RCC 7860 (cell line): ENCODE results near the gene UPK1B.
"Not testable (repeated sequence)": the region's sequence is repeated elsewhere in the genome, so short reads cannot be mapped to it uniquely, and the experiment has no call there.

Experiments used
- DNase-seq: peaks from one replicate; pipeline ENCODE4 v3.0.0-alpha.2; 2015; ENCODE audit warnings: low spot score
- FAIRE-seq: peaks from 2 replicates; lab custom pipeline; 2012; peaks lifted over from hg19 to GRCh38; lab: Jason Lieb, UNC

UPK1B gene

DNA sequence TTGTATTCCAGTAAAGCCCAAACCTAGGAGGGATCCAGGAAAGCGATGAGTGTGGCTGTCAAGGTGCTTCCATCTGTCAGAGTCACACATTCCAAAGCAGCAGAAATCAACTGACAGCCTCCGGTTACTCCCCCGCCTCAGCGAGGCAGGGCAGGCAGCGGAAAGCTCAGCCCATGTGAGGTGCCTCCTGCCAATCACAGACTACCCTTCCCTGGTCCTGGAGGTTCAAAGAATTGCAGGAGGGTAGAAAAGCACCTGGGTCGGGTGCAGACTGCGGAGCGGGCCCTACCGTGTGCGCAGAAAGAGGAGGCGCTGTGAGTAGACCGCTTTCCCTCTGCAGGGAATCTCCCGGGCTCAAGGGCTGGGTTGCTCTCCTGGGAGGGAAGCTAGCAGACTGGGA is at the start of gene UPK1B:
UPK1B (plus strand) TSS at position 274 of the 400 bp plus-strand sequence. CDS start 13,144 bp downstream, outside the sequence.
- peak; percentile 49 for DNase-seq
- FAIRE-seq = no peak

DNA sequence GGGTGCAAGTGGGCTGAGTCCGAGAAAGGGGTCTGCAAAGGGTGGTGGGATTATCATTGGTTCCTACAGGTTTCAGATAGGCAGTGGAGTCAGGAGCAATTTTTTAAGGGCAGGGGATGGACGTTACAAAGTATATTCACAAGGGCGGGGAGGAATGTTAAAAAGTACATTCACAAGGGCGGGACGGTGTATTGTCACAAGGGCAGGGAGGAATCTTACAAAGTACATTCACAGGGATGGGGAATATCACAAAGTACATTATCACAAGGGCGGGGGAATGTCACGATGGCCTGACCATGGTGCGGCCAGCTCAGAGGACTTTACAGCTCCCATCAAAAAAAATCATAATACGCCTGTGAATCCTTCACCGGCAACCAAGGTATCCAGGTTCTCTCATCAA is 48.1 kb upstream of the UPK1B start:
- FAIRE-seq = no peak

DNA sequence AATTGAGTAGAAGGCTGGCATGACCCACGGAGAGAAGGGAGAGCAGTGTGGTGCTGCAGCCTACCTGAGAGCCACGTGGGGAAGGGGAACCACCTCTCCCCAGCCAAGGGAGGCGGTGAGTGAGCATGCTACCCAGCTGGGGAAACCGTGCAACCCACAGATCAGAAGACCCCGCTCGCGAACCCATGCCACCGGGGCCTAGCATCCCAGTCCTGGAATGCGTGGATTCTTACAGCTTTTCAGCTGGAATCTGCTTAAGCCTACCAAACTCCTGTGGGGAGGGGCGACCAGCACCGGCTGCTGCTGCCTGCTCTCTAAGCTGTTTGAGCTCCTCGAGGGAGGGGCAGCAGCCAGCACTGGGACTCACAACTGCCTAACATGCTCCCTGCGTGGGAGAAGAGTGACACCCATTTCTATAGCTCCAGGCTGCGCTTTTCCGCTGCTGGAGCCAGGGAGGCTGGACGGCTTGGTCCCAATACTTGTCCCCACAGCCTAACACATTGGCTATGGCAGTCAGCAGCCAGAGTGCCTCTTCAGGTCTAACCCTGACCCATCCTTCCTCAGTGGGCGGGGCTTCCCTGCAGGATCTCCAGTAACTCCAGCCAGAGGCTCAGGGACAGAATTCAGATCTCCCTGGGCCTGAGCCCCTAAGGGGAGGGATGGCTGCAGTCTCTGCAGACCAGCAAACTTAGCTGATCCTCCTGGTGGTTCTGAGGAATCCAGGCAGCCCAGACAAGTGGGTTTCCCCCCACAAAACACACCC is 47.5 kb upstream of the UPK1B start:
- DNase-seq (no peak), FAIRE-seq (no peak)

More for the DNA sequence above, 48.1 kb upstream of the UPK1B start:
- no peak for DNase-seq

DNA sequence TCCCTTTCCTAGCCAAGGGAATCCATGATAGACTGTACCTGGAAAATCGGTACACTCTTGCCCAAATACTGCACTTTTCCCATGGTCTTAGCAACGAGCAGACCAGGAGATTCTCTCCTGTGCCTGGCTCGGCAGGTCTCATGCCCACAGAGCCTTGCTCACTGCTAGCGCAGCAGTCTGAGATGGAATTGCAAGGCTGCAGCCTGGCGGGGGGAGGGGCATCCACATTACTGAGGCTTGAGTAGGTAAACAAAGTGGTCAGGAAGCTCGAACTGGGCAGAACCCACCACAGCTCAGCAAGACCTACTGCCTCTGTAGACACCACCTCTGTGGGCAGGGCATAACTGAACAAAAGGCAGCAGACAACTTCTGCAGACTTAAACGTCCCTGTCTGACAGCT is 43.1 kb upstream of the UPK1B start:
- FAIRE-seq, DNase-seq: not testable (repeated sequence)

DNA sequence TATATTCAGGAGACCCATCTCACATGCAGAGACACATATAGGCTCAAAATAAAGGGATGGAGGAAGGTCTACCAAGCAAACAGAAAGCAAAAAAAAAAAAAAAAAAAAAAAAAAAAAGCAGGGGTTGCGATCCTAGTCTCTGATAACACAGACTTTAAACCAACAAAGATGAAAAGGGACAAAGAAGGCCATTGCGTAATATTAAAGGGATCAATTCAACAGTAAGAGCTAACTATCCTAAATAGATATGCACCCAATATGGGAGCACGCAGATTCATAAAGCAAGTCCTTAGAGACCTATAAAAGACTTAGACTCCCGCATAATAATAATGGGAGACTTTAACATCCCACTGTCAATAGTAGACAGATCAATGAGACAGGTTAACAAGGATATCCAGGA is 41.1 kb upstream of the UPK1B start:
- FAIRE-seq, DNase-seq: not testable (repeated sequence)

DNA sequence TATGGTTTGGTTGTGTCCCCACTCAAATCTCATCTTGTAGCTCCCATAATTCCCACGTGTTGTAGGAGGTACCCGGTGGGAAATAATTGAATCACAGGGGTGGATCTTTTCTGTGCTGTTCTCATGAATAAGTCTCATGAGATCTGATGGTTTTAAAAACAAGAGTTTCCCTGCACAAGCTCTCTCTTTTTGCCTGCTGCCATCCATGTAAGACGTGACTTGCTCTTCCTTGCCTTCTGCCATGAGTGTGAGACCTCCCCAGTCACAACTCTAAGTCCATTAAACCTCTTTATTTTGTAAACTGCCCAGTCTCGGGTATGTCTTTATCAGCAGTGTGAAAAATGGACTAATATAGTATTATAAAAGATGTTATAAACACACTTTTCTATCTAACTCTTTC is 34.0 kb upstream of the UPK1B start:
- not testable (repeated sequence) for DNase-seq, FAIRE-seq

DNA sequence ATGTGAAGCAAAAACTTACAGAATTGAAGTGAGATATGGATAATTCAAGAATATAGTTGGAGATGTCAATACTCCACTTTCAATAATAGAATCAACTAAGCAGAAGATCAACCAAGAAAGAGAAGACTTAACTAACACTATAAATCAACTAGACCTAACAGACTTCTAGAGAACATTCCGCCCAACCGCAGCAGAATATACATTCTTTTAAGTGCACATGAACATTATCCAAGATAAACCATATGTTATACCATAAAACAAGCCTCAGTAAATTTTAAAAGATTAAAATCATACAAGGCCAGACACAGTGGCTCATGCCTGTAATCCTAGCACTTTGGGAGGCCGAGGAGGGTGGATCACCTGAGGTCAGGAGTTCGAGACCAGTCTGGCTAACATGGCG is 32.9 kb upstream of the UPK1B start:
- DNase-seq (no peak), FAIRE-seq (no peak)

DNA sequence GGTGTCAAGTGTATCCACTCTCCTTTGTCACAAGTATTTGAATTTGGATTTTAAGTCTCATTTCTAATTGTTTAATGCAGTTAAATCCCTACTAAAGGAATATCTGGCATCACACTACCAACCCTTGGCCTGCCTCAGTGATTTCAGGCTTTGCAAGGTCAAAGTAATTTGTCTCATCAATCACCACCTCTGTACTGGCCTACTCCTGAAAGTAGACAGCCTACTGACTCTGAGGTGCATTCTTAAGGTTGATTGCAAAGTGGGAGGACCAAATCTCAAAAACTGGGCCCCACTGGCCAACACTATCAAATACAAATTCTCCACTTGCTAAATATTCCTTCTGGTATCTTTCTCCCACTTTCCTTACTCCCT is 28.3 kb upstream of the UPK1B start:
- FAIRE-seq (no peak), DNase-seq (no peak)

DNA sequence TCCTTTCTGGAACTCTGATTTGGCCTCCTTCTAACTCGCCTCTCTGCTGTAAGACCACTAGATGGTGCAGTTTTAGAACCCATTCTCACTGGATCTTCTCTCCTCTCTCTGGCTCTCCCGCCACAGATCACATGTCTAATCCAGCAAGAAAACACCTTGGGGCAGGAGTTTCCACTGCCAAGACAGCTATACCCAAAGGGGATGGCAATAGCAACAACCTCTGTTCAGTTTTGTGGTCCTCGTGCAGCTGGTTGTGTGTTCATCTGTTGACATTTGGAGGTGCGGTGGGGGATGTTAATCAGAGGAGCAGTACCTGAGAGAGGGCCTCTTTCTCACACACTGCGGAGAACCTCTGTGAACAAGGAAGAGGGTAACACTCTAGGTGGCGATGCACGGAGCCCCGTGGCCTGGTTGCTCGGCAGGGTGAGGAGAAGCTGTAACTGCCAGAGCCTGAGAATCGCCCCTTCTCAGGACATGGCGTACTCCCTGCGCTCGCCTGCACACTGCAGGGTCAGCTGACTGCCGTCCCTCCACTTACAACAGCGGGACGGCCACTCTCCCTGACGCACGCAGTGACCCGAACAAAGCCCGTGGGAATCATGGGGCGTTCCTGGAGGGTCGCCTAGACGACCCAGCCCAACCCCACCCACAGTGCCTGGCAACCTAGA is 27.8 kb upstream of the UPK1B start, which contains the start of gene TEX55:
TEX55 (plus strand) TSS at position 666 of the 668 bp plus-strand sequence. CDS start 25 bp downstream, outside the sequence.
- DNase-seq = peak; percentile 50
- no peak for FAIRE-seq

DNA sequence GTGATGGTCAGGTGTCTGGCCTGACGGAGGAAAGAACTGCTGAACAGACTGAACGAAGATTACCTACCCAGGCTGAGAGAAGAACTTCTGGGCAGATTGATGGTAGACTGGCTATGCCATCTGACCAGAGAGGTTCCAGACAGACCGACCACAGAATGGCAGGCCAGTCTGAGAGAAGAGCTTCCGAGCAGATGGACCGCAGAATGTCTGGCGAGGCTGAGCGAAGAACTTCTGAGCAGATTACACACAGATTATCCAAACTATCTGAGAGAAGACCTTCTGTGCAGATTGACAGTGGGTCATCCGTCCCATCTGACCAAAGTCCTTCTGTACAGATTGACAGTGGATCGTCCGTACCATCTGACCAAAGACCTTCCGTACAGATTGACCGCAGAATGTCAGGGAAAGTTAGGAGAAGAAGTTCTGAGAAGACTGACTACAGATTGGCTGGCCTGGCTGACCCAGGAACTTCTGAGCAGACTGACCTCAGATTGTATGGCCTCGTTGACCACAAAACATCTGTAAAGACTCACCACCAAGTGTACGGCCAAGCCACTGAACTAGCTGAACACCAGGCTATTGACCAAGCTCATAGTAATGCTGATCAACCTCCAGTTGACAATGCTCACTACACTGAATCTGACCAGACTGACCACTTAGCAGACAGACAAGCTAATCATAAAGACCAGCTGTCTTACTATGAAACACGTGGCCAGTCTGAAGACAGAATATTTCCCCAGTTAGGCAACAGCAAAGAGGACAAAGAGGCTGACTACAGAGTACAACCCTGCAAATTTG is 26.6 kb upstream of the UPK1B start:
- DNase-seq = no peak
- FAIRE-seq = no peak

DNA sequence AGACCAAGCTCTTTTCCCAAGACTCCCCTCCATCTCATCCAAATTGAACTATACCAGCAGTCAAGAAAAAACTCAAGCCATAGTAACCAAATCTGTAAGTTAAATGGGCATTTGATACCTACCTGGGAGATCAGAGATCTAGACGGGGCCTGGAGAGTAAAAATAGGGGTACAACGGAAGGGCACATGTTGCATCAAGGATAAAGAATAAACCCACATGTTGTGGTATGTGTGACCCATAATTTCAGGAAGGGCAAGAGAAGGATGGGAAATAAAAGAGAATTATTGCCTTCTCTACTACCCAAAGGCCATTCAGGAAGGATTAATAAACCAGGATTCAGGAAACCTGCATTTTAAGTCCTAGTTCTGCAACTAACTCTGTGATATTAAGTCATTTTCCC is 25.9 kb upstream of the UPK1B start:
- no peak for DNase-seq
- FAIRE-seq = no peak

DNA sequence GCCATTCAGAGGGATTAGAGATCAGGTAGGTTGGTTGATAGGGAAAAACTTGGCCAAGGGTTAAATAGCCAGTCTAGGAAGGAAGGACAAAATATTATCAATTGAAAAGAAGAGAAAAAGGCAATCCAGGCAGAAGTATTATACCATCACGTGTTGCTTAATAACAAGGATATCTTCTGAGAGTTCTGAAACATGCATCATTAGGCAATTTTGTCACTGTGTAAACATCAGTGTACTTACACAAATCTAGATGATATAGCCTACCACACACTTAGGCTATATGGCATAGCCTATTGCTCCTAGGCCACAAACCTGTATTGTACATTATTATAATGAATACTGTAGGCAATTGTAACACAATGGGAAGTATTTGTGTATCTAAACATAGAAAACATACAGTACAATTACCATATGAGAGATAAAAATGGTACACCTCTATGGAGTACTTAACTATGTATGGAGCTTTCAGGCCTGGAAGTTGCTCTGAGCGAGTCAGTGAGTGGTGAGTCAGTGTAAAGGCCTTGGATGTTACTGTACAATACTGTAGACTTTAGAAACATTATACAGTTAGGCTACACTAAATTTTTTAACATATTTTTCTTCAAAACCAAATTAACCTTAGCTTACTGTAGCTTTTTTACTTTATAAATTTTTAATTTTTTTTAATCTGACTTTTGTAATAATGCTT is 24.8 kb upstream of the UPK1B start:
- peak; percentile 61 for FAIRE-seq
- peak; percentile 27 for DNase-seq

DNA sequence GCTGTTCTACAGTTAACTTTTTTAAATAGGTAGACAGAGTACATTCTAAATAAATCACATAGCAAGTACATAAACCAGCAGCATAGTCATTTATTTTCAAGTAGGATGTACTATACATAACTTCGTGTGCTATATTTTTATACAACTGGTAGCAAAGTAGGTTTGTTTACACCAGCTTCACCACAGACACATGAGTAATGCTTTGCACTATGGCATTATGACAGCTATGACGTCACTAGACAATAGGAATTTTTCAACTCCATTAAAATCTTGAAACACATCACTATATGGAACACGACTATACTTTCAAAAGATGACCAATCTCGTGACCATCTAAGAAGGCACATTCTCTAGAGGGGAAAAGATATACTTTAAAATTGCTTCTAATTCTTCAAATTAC is 23.9 kb upstream of the UPK1B start:
- FAIRE-seq (no peak), DNase-seq (no peak)

DNA sequence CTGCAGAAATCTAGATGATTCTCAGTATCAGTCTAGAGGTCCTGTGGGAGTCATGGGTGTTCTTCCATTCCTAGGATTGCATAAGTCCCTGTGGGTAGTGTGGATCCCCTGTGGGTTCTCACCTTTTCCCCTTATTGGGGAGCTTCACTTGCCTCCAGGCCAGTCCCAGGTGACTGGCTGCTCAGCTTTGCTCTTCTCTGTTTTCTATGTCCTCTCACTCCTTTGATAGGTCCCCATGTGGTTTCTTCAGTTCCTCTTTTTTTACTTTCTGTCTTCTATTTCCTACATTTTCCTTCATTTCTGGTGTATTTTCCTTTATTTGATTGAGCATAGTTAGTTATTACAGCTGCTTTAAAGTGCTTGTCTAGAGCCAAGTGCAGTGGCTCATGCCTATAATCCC is 16.5 kb upstream of the UPK1B start:
- FAIRE-seq (no peak), DNase-seq (no peak)

DNA sequence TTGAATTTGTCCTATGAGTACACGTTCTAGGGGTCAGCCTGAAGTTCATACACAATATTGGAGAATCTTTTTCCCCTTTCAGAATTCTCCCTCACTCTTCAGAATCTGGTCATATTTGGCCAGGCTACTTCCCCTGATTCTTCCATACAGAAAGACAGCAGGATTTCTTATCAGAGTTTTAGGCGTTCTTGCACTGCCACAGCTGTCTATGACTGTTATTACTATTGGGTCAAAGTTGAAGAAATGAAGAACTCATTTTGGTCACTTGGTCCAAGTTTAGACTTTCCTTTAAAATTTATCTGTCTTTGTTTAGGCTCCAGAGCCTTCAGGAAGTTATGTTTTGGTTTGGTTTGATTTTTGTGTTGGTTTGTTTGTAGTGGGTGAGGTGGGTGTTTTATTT is 15.4 kb upstream of the UPK1B start:
- no peak for FAIRE-seq
- no peak for DNase-seq

DNA sequence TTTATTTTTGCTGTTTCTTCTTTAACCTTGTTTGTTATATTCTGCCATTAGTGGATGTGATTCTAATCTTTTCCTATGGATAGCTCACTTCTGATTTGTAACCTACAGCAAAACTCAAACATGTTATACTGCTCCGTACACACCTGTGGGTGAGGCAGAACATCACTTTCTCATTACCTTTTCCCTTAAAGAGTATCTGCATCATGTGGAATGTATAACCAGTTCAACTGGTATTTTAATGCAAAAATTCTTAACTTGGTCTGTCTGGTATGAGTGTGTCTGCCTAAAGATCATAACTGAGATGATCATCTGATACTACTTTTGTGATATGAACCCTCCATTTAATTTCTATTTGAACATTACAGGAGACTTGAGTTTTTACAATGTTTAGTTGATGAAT is 13.0 kb upstream of the UPK1B start:
- no peak for DNase-seq
- no peak for FAIRE-seq

DNA sequence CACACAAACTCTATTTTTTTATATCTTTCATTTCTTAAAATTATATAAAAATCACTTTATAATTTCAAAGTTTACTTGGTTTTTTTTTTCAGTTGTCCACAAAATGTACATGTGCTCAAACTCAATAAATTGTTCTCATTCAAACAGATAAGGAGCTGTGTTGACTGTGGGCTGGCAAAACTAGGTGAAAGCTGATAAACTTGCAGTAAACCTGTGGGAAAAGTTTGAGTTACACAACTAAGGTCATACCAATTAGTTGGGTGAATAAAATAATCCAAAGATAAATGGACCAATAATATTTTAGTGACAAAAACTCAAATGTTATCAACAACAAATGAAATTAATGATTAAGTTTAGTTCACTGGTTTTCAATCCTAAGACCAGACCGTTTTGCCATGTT is 12.6 kb upstream of the UPK1B start:
- DNase-seq = no peak
- no peak for FAIRE-seq

DNA sequence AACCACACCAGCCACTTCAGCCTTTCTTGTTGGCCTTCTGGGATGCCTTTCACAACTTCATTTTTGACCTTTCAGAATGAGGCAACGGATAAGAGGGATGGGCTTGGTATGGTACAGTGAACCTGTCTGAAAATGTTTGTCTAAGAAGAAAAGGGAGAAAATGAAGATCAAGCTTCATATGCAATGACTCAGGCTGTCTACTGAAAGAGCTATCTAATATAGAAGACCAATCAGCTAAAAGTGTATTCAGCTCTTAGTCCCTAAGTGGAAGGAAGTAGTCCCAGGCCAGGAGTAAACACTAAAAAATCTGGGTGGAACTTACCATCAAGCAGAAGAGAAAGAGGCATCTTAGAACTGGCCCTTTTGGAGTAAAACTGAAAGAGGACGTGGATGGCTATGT is 12.2 kb upstream of the UPK1B start:
- DNase-seq (no peak), FAIRE-seq (no peak)

DNA sequence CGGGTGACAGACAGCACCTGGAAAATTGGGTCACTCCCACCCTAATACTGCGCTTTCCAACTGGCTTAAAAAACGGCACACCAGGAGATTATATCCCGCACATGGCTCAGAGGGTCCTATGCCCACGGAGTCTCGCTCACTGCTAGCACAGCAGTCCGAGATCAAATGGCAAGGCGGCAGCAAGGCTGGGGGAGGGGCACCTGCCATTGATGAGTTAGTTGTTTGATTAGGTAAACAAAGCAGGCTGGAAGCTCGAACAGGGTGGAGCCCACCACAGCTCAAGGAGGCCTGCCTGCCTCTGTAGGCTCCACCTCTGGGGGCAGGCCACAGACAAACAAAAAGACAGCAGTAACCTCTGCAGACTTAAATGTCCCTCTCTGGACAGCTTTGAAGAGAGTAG is 8.7 kb upstream of the UPK1B start:
- not testable (repeated sequence) for DNase-seq, FAIRE-seq

DNA sequence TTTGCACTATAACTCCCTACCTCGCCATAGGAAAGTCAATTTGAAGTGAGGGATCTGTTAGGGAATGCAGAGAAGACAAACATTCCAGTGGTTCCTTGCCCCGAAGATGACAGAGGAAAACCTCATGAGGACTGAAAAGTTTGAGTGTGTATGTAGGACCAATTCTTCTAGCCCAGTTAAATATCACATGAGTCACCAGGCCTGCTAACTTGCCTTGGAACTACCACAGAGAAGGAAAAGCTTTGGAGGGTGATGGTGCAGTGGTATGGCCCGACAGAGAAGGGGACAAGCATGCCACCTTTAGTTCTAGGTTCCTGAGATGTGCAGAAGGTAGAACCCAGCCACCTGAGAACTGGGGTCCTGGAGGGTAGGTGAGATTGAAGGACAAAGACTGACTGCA is 2.6 kb upstream of the UPK1B start:
- no peak for FAIRE-seq

More for the DNA sequence above, 2.6 kb upstream of the UPK1B start:
- no peak for DNase-seq
